ENCODE data around the gene VWF. TPM values are rescaled to one million over a fixed set of nuclear protein-coding genes. Genes with fewer than 3 reads are reported as not detected.
A peak's percentile ranks its signal among the peaks of the same experiment; 100 is the strongest.

Gene VWF
- total RNA-seq, 2 experiments from 2014 or later, result 0.24 to 0.25 TPM

DNA sequence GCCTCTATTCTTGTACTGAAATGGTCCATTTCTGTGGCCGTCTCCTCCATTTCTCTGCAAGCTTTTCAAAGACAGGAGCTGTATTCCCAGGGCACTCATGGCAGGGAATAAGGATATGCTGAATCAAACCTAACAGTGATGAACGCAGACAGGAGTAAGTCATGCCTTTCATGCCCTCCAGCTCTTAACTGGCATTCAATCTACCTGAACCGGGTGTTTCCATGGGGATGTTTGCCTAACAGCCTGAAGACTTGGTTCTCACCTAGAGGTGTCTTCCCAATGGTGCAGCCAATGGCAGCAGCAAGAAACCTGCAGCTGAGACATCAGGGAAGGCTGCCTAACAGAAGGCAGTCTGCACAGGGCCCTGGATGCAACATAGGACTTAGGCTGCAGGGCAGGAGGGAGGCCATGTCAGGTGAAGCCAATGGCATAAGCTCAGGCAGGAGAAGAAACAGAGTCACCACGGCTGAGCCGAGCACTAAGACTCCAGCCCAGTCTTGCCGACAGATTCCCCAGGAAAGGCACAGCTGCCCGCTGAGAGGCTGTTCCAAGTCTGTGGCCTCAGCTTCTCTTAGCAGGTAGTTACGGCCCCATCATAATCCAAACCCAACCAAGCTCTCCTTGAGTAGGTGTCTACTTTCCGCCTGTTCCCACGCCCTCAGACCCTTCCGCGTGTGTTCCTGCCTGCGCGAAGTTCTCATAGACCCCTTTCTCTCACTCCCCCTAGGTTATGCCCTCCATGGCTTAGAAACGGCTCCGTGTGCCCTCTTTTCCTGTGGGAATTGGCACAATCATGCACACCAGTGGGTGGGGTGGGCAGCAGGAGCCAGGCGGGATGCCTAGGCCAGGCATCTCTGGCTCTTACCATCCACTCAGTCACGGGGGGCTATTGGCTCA lies 44.1 kb downstream of the VWF start:
- Mint-ChIP-seq H3K4me3 (no peak overlapping the region), H3K36me3 (peaks cover 2% of the 10 kb centered on the region), H3K9me3 (no peaks in the 10 kb centered on the region), H3K4me1 (peaks cover 9% of the 10 kb centered on the region), H3K27me3 (peaks cover 13% of the 10 kb centered on the region), H3K27ac (peak overlapping the region; percentile 17)
- no peak for DNase-seq

DNA sequence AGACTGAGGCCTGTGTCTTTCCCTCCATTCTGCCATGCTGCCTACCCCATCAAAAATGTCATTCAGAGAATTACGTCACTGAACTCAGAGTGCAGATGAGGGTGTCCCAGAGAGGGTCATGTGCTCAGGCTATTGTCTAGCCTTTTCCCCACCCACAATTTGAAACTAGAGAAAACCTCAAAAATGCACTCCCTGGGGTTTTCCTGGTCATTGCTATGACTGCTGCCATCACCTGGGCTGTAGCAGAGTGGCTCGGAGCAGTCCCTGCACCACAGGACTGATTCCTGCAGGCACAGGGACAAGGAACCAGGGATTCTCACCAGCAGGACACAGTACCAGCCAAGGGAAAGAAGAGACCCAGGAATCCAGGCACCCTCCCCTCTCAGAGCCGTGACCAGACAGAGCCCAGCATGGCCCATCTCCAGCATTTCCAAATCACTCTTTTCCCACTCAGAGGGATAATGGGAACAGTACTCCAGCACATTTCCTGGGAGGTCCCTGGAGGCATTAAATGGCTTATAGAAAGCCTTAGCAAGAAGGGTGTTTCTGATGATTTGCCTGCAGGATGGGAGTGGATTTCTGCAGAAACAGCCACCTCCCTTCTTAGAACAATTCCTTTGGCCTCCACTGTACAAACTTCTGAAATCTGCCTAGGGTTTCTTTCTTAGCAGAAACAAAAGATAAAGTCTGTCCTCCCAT lies 45.9 kb downstream of the VWF start:
- no peak overlapping the region for H3K4me3 Mint-ChIP-seq
- H3K9me3 Mint-ChIP-seq, result no peaks in the 10 kb centered on the region
- DNase-seq, result no peak
- no peak overlapping the region for H3K27ac Mint-ChIP-seq
- H3K4me1 Mint-ChIP-seq, result peaks cover 19% of the 10 kb centered on the region
- H3K36me3 Mint-ChIP-seq, result peaks cover 2% of the 10 kb centered on the region
- peaks cover 25% of the 10 kb centered on the region for H3K27me3 Mint-ChIP-seq

DNA sequence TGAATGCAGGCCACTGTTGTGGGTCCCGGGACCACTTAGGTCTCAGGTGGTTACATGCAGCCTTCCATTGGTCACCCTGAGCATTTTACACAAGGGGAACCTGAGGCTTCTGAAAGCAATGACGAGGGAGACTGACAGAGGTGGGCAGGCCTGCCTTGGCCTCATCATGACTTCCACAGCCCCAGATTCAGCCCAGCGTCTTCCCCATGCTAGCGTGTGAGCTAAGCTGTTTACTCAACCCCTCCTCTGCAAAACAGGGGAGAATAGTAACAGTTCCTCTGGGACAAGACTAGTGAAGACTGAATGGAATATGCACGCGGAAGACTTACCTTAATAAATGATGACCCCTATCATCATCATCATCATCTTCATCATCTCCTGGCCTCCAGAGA lies 46.8 kb downstream of the VWF start:
- no peak for DNase-seq
- Mint-ChIP-seq H3K36me3 (peaks cover 2% of the 10 kb centered on the region), H3K9me3 (no peaks in the 10 kb centered on the region), H3K27me3 (peaks cover 25% of the 10 kb centered on the region), H3K4me1 (peaks cover 19% of the 10 kb centered on the region), H3K27ac (no peak overlapping the region), H3K4me3 (no peak overlapping the region)

GRCh38 chr12:6076776-6077691 lies 47.4 kb downstream of the VWF start:
- H3K27me3 Mint-ChIP-seq, result peaks cover 25% of the 10 kb centered on the region
- DNase-seq, result no peak
- H3K36me3 Mint-ChIP-seq, result peaks cover 2% of the 10 kb centered on the region
- H3K9me3 Mint-ChIP-seq, result no peaks in the 10 kb centered on the region
- H3K4me3 Mint-ChIP-seq, result no peak overlapping the region
- peaks cover 16% of the 10 kb centered on the region for H3K4me1 Mint-ChIP-seq
- no peak overlapping the region for H3K27ac Mint-ChIP-seq

DNA sequence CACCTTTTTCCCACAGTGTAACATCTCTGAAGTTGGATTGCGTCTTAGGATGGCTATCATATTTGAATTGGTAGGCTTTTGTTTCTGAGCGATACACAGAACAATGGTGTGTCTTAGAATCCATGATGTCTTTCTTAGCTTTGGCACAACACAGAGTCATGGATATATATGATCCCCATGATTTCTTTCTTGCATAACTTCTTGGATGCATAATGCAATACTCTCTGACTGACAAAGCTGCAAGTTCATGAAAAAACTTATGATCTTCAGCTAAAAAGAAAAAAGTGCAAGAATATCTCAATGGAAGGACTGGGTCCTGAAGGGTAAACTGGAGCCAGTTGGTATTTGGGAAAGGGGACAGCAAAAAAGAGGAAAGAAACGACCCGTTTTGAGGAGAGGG lies 48.1 kb downstream of the VWF start:
- no peak overlapping the region for H3K4me3 Mint-ChIP-seq
- DNase-seq, result no peak
- peaks cover 25% of the 10 kb centered on the region for H3K27me3 Mint-ChIP-seq
- no peaks in the 10 kb centered on the region for H3K9me3 Mint-ChIP-seq
- peaks cover 16% of the 10 kb centered on the region for H3K4me1 Mint-ChIP-seq
- H3K36me3 Mint-ChIP-seq, result peaks cover 2% of the 10 kb centered on the region
- H3K27ac Mint-ChIP-seq, result no peak overlapping the region

GRCh38 chr12:6074979-6075585 lies 49.4 kb downstream of the VWF start:
- H3K4me1 Mint-ChIP-seq, result peaks cover 18% of the 10 kb centered on the region
- peaks cover 2% of the 10 kb centered on the region for H3K36me3 Mint-ChIP-seq
- DNase-seq, result peak; percentile 45
- no peaks in the 10 kb centered on the region for H3K9me3 Mint-ChIP-seq
- peak overlapping the region; percentile 51 for H3K27ac Mint-ChIP-seq
- peaks cover 25% of the 10 kb centered on the region for H3K27me3 Mint-ChIP-seq
- peak overlapping the region; percentile 67 for H3K4me3 Mint-ChIP-seq

DNA sequence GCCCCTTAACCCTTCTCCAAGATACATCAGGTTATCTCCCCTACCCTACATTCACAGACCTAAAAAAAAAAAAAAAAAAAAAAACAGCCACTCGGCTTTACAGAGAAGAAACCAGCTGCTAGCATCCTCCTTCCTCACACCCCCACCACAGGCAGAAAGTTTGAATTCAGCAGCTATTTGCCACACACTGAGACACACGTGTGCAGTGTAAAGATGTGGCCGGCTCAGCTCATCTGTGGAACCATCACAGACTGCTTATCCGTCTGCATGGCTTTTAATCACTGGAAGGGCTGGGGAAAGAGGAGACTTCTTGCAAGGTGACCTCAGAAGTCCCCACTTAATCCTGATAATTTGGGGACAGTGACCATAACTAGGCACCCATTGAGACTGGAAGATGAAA lies 50.0 kb downstream of the VWF start:
- peak overlapping the region; percentile 67 for H3K4me3 Mint-ChIP-seq
- H3K4me1 Mint-ChIP-seq, result peaks cover 24% of the 10 kb centered on the region
- H3K9me3 Mint-ChIP-seq, result no peaks in the 10 kb centered on the region
- H3K27me3 Mint-ChIP-seq, result peaks cover 25% of the 10 kb centered on the region
- H3K27ac Mint-ChIP-seq, result peak overlapping the region; percentile 51
- DNase-seq, result no peak
- H3K36me3 Mint-ChIP-seq, result peaks cover 2% of the 10 kb centered on the region

DNA sequence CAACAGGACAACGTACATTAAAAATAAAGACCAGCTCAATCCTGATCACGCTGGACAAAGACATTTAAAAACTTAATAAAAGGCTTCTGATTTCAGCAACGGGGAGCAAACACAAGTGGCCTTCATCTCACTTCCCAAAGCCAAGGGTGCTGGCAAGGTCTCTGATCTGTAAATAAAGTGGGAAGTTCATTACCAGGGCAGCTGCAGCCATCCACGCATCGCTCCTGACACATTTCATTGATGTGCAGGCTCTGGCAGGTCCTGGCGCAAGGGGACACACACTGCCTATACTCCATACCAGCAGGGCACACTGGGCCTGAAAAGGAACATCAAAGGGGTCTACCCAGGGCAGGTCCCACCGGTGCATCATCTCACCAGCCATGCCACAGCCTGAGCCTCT lies 51.0 kb downstream of the VWF start:
- Mint-ChIP-seq H3K36me3 (peaks cover 2% of the 10 kb centered on the region), H3K4me3 (no peak overlapping the region), H3K9me3 (no peaks in the 10 kb centered on the region), H3K27me3 (peaks cover 25% of the 10 kb centered on the region), H3K4me1 (peaks cover 29% of the 10 kb centered on the region), H3K27ac (no peak overlapping the region)
- DNase-seq, result no peak

DNA sequence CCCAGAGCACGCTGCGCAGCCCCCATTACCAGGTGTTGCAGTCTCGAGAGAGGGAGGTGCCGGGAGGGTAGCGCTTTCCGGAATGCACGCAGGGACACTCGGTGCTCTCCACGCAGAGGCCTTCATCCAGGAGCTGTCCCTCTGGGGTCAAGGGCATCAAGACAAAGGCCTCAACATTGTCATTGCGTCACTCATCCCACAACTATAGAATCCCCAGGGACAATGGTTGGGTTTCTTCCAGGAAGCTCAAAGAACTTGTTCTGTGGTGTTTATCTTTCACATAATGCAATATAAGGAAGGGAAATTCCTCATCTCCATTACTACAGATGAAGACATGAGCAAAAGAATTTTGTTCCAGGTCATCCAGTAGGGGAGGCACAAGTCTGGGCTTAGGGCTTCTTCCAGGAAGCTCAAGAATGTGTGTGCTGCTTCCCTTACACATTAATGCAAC lies 52.1 kb downstream of the VWF start:
- Mint-ChIP-seq H3K36me3 (peaks cover 2% of the 10 kb centered on the region), H3K4me3 (no peak overlapping the region), H3K27me3 (peaks cover 25% of the 10 kb centered on the region), H3K4me1 (peaks cover 29% of the 10 kb centered on the region), H3K27ac (no peak overlapping the region), H3K9me3 (no peaks in the 10 kb centered on the region)
- no peak for DNase-seq

DNA sequence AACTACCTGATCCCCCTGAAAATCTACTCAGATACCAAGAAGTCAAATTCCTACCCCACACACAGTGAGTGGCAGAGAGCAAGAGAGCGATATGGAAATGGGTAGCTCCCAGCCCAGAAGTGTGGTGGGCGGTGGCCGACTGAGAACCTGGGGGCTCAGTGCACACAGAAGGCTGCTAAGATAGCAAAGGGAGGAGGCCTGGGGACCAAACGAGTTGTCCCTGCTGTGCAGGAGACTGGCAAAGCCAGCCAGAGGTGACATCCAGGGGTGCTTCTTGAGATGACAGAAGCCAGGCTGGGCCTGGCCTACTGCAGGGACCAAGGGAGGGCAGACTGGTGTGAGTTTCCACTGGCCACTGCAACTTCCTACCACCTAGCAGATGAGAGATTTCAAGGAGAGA lies 52.9 kb downstream of the VWF start:
- Mint-ChIP-seq H3K9me3 (no peaks in the 10 kb centered on the region), H3K27me3 (peaks cover 24% of the 10 kb centered on the region), H3K4me1 (peaks cover 29% of the 10 kb centered on the region), H3K4me3 (no peak overlapping the region), H3K36me3 (peaks cover 2% of the 10 kb centered on the region), H3K27ac (no peak overlapping the region)
- no peak for DNase-seq

- H3K27ac Mint-ChIP-seq, result no peak overlapping the region
- no peaks in the 10 kb centered on the region for H3K36me3 Mint-ChIP-seq
- peaks cover 15% of the 10 kb centered on the region for H3K27me3 Mint-ChIP-seq
- H3K4me1 Mint-ChIP-seq, result peaks cover 23% of the 10 kb centered on the region
- H3K9me3 Mint-ChIP-seq, result no peaks in the 10 kb centered on the region
- no peak for DNase-seq
- H3K4me3 Mint-ChIP-seq, result no peak overlapping the region
These were observed 53.8 kb downstream of the VWF start for GRCh38 chr12:6070472-6071257.

GRCh38 chr12:6069437-6070093 lies 54.9 kb downstream of the VWF start:
- peak overlapping the region; percentile 8 for H3K27ac Mint-ChIP-seq
- no peaks in the 10 kb centered on the region for H3K9me3 Mint-ChIP-seq
- peaks cover 14% of the 10 kb centered on the region for H3K4me1 Mint-ChIP-seq
- H3K27me3 Mint-ChIP-seq, result peaks cover 6% of the 10 kb centered on the region
- no peaks in the 10 kb centered on the region for H3K36me3 Mint-ChIP-seq
- no peak overlapping the region for H3K4me3 Mint-ChIP-seq
- no peak for DNase-seq

GRCh38 chr12:6068227-6068626 lies 56.2 kb downstream of the VWF start:
- Mint-ChIP-seq H3K36me3 (no peaks in the 10 kb centered on the region), H3K27ac (no peak overlapping the region), H3K4me1 (peaks cover 15% of the 10 kb centered on the region), H3K27me3 (no peaks in the 10 kb centered on the region), H3K4me3 (no peak overlapping the region), H3K9me3 (no peaks in the 10 kb centered on the region)
- DNase-seq, result no peak
